Measurements from ENCODE around the gene PLEKHA6.

PLEKHA6 gene

DNA sequence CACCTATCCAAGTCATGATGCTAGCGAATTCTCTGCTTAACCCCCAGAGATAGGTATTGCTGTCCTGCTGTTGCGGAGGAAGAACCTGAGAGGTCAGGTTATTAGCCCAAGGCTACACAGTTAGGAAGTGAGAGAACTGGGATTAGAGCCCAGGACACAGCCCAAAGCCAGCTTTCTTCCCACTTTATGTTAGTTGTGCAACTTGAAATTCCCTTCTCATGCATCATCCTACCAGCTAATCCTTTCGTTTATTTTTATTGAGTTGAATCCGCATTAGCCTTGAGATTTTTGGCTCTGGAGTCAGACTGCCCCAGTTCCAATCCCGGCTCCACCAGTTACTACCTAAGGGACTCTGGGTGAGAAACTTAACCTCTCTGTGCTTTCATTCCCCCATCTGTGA is 65.4 kb downstream of the PLEKHA6 start:
- H3K9ac ChIP-seq (ENCODE audit: low read depth, low read length) = no peak overlapping the region
- H3K4me1 ChIP-seq (ENCODE audit: control insufficient read depth, insufficient read depth, low read length) = peaks cover 10% of the 10 kb centered on the region
- H3K9me3 ChIP-seq (ENCODE audit: control insufficient read depth, insufficient read depth, low read length) = no peaks in the 10 kb centered on the region
- H3K27ac ChIP-seq (ENCODE audit: low read depth, low read length) = no peak overlapping the region
- no peaks in the 10 kb centered on the region for H3K36me3 ChIP-seq (ENCODE audit: control insufficient read depth, insufficient read depth, low read length)
- H3K4me3 ChIP-seq (ENCODE audit: low read depth, low read length) = no peak overlapping the region
- H3K27me3 ChIP-seq (ENCODE audit: control insufficient read depth, insufficient read depth, low read length) = no peaks in the 10 kb centered on the region

DNA sequence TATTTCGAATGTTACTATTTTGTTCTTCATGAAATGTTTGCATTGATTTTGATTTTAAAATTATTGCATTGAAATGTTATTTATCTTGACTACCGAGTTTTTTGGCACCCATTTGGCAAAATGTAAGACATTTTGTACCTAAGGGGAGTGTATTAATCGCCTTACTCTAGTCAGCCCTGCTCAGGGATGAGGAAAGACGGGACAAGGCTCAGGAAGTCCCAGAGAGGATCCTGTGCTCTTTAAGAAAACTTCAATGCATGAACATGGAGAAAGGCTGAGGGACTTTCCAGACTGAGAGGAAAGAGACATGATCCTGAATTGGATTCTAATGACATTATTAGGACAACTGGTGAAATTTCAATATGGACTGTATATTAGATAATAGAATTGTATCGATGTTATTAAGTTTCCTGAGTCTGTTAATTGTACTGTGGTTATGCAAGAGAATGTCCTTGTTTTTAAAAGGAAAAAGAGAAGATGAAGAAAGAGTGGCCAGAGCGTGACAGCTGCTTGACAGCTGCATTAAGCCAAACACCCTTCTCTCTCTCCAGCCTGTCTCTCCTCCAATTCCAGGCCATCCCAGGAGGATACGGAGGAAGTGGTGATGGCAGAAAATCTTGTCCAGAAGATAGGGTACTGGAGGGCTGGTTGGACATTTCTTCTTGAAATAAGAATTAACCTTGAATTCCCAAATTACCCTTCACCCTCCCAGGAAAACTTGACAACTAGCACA is 66.0 kb downstream of the PLEKHA6 start:
- no peak overlapping the region for H3K4me3 ChIP-seq (ENCODE audit: low read depth, low read length)
- no peaks in the 10 kb centered on the region for H3K27me3 ChIP-seq (ENCODE audit: control insufficient read depth, insufficient read depth, low read length)
- H3K27ac ChIP-seq (ENCODE audit: low read depth, low read length) = no peak overlapping the region
- no peak overlapping the region for H3K9ac ChIP-seq (ENCODE audit: low read depth, low read length)
- H3K36me3 ChIP-seq (ENCODE audit: control insufficient read depth, insufficient read depth, low read length) = no peaks in the 10 kb centered on the region
- no peaks in the 10 kb centered on the region for H3K9me3 ChIP-seq (ENCODE audit: control insufficient read depth, insufficient read depth, low read length)
- peaks cover 16% of the 10 kb centered on the region for H3K4me1 ChIP-seq (ENCODE audit: control insufficient read depth, insufficient read depth, low read length)

DNA sequence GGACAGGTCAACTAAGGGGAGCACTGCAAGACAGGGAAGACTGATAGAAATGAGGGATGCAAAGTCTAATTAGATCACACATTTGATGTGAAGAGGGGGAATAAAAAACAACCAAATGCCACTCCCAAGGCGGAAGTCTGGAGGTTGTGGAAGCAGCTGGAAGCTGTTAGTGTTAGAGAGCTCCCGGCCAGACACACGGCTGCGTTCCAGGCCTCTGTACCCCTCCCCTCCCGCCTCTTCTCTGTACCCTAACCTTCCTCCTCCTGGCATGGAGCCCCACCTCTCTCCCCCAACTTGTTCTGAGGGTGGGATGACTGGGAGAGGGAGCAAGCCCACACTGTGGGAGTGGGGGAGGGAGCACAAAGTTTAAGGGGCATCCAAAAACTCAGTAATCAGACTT is 67.0 kb downstream of the PLEKHA6 start:
- no peaks in the 10 kb centered on the region for H3K36me3 ChIP-seq (ENCODE audit: control insufficient read depth, insufficient read depth, low read length)
- no peaks in the 10 kb centered on the region for H3K9me3 ChIP-seq (ENCODE audit: control insufficient read depth, insufficient read depth, low read length)
- H3K4me3 ChIP-seq (ENCODE audit: low read depth, low read length) = no peak overlapping the region
- no peaks in the 10 kb centered on the region for H3K27me3 ChIP-seq (ENCODE audit: control insufficient read depth, insufficient read depth, low read length)
- no peak overlapping the region for H3K27ac ChIP-seq (ENCODE audit: low read depth, low read length)
- H3K4me1 ChIP-seq (ENCODE audit: control insufficient read depth, insufficient read depth, low read length) = peaks cover 26% of the 10 kb centered on the region
- no peak overlapping the region for H3K9ac ChIP-seq (ENCODE audit: low read depth, low read length)

DNA sequence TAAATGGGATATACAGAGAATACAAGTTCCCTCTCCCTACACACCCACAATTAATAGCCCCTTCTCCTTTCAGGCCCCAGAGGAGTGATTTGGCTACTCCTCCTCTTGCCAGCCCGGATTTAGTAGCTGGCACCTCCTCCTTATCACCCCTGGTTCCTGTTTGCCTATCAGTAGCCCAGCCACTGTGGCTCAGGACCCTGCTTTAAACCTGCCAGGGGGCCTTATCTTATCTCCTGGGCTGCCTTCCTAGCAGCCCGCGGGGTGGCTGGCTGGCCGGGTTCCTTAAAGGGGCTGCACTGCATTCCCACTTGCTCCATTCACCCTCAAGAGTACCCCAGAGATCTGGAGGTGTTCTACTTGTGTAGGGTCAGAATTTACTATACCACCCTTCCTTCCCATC is 70.4 kb downstream of the PLEKHA6 start:
- H3K27ac ChIP-seq (ENCODE audit: low read depth, low read length) = peak overlapping the region; percentile 19
- H3K4me1 ChIP-seq (ENCODE audit: control insufficient read depth, insufficient read depth, low read length) = peaks cover 32% of the 10 kb centered on the region
- no peak overlapping the region for H3K9ac ChIP-seq (ENCODE audit: low read depth, low read length)
- no peak overlapping the region for H3K4me3 ChIP-seq (ENCODE audit: low read depth, low read length)
- H3K36me3 ChIP-seq (ENCODE audit: control insufficient read depth, insufficient read depth, low read length) = no peaks in the 10 kb centered on the region
- no peaks in the 10 kb centered on the region for H3K27me3 ChIP-seq (ENCODE audit: control insufficient read depth, insufficient read depth, low read length)
- H3K9me3 ChIP-seq (ENCODE audit: control insufficient read depth, insufficient read depth, low read length) = no peaks in the 10 kb centered on the region

DNA sequence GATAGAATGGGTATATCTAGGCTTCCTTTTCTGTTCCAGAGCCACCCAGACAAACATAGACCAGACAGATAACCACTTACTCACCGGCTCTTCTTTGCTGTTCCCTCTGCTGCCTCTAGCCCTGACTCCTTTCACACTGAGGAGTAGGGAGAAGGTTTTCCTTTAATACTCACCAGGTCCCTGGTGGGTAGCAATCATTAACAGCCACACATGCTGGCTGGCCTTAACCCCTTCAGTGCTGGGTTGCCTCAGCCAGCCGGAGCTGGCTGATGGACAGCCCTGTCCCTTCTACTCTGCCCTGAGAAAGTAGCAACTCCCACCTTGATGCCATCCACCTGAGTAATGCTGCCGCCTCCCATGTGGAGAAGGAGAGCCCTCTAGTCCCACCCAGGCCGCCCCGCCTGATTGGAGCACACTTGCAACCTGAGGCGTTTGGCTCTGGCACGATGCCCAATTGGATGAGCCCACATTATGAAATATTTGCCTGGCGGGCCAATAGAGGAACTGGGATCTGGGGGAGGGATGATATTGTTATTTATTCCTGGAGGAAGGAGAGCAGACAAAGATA is 71.6 kb downstream of the PLEKHA6 start:
- Histone ChIP-seq H3K9me3 (ENCODE audit: control insufficient read depth, insufficient read depth, low read length) (no peaks in the 10 kb centered on the region), H3K4me1 (ENCODE audit: control insufficient read depth, insufficient read depth, low read length) (peaks cover 32% of the 10 kb centered on the region), H3K9ac (ENCODE audit: low read depth, low read length) (no peak overlapping the region), H3K27me3 (ENCODE audit: control insufficient read depth, insufficient read depth, low read length) (no peaks in the 10 kb centered on the region), H3K27ac (ENCODE audit: low read depth, low read length) (peak overlapping the region; percentile 66), H3K4me3 (ENCODE audit: low read depth, low read length) (no peak overlapping the region), H3K36me3 (ENCODE audit: control insufficient read depth, insufficient read depth, low read length) (no peaks in the 10 kb centered on the region)

DNA sequence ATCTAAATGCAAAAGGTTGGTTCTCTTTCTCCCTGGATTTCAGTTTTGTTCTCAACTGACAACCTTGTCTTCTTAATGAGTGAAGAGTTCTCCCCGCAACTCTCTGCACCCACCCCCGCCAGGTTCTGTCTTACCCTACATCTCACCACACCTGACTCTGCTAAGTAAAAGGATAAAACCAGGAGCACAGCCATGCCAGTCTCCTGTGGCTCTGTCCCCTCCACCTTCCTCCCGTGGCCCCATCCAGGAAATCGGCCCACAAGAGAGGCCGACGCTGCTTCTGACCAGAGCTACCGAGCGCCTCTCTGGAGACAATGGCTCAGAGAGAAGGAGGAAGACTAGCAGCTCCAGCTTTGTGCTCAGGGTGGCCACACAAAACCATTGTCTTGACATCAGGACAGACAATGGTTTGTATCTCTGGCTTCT is 72.2 kb downstream of the PLEKHA6 start:
- H3K27me3 ChIP-seq (ENCODE audit: control insufficient read depth, insufficient read depth, low read length) = no peaks in the 10 kb centered on the region
- no peaks in the 10 kb centered on the region for H3K36me3 ChIP-seq (ENCODE audit: control insufficient read depth, insufficient read depth, low read length)
- H3K4me1 ChIP-seq (ENCODE audit: control insufficient read depth, insufficient read depth, low read length) = peaks cover 32% of the 10 kb centered on the region
- no peaks in the 10 kb centered on the region for H3K9me3 ChIP-seq (ENCODE audit: control insufficient read depth, insufficient read depth, low read length)
- H3K4me3 ChIP-seq (ENCODE audit: low read depth, low read length) = no peak overlapping the region
- H3K9ac ChIP-seq (ENCODE audit: low read depth, low read length) = no peak overlapping the region
- H3K27ac ChIP-seq (ENCODE audit: low read depth, low read length) = peak overlapping the region; percentile 66

DNA sequence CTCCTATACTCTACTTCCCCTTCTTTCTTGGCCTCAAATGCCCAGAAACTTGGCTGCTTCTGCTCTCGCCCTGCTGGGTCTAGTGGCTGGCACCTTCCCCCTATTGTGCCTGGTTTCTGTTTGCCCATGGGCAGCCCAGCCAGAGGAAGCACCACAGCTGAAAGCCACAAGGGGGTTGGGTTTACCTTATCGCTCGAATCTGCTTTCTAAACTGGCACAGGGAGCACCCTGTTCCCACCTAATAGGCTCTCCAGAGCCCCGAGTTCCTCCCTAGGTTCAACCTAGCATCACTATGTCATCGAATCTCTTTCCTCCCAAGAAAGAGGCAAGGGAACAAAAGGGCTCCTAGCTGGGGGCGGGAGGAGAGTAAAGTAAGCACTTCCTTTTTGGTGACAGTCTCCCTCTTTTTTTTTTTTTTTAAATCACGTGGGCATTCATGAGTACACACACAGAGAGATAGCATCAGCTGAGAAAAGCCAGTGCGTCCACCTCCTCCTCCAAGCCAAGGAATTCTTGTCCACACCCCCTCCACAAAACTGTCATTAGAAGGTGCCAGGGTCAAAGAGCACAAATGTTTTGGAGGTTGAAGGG is 72.8 kb downstream of the PLEKHA6 start:
- H3K36me3 ChIP-seq (ENCODE audit: control insufficient read depth, insufficient read depth, low read length) = no peaks in the 10 kb centered on the region
- no peaks in the 10 kb centered on the region for H3K9me3 ChIP-seq (ENCODE audit: control insufficient read depth, insufficient read depth, low read length)
- H3K4me1 ChIP-seq (ENCODE audit: control insufficient read depth, insufficient read depth, low read length) = peaks cover 32% of the 10 kb centered on the region
- H3K4me3 ChIP-seq (ENCODE audit: low read depth, low read length) = no peak overlapping the region
- H3K27ac ChIP-seq (ENCODE audit: low read depth, low read length) = peak overlapping the region; percentile 66
- no peak overlapping the region for H3K9ac ChIP-seq (ENCODE audit: low read depth, low read length)
- no peaks in the 10 kb centered on the region for H3K27me3 ChIP-seq (ENCODE audit: control insufficient read depth, insufficient read depth, low read length)

DNA sequence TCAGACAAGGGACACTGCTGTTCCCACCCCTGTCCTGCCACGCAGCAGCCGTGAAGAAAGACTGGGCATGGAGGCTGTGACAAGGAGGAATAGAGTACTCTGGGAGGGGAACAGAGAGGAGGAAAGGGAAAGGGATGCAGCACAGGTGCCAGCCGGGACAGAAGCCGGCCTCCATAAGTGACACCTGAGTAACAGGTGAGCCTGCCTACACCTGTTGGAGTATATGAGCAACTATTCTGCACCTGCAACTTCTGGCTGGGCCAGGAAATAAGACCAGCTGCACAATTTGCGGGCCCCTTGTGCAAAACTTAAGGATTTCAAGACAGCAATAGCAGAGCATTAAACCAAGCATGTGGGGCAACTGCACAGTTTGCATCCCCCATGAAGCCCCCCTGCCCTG is 73.4 kb downstream of the PLEKHA6 start:
- Histone ChIP-seq H3K9ac (ENCODE audit: low read depth, low read length) (no peak overlapping the region), H3K4me3 (ENCODE audit: low read depth, low read length) (no peak overlapping the region), H3K27me3 (ENCODE audit: control insufficient read depth, insufficient read depth, low read length) (no peaks in the 10 kb centered on the region), H3K27ac (ENCODE audit: low read depth, low read length) (no peak overlapping the region), H3K4me1 (ENCODE audit: control insufficient read depth, insufficient read depth, low read length) (peaks cover 32% of the 10 kb centered on the region), H3K36me3 (ENCODE audit: control insufficient read depth, insufficient read depth, low read length) (no peaks in the 10 kb centered on the region), H3K9me3 (ENCODE audit: control insufficient read depth, insufficient read depth, low read length) (no peaks in the 10 kb centered on the region)

DNA sequence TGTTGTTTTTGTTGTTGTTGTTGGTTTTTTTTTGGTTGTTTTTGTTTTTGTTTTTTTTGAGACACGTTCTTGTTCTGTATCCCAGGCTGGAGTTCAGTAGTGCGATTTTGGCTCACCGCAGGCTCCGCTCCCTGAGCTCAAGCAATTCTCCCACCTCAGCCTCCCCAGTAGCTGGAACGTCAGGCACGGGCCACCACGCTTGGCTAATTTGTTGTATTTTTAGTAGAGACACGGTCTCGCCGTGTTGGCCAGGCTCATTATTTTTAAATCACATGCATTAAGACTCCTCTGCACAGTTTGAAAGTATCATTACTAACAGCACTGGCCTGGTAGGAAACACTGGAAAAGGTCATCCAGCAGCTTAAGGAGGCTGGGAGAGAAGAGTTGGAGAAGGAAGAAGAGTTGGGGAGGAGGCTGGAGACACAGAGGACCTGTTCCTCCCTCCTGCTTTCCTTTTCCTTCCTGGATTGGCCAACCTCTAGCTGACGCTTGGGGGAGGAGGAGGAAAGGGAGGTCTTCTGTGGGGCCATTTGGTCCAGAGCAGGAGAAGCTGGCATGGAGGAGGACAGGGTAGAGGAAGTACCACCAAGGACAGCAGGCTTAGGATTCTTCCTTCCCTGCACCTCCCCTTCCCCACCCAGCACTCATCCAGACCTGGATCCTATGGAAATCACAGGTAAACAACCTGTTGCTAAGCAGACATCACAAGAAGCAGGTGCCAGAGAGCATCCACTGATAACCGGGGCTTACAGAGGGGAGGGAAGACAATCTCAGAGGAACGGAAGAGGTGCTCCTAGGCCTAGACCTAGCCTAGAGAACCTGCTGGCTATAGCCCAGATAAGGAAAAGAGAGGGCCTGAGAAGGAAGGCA is 74.1 kb downstream of the PLEKHA6 start:
- Histone ChIP-seq H3K27ac (ENCODE audit: low read depth, low read length) (no peak overlapping the region), H3K9me3 (ENCODE audit: control insufficient read depth, insufficient read depth, low read length) (no peaks in the 10 kb centered on the region), H3K36me3 (ENCODE audit: control insufficient read depth, insufficient read depth, low read length) (no peaks in the 10 kb centered on the region), H3K4me3 (ENCODE audit: low read depth, low read length) (no peak overlapping the region), H3K27me3 (ENCODE audit: control insufficient read depth, insufficient read depth, low read length) (no peaks in the 10 kb centered on the region), H3K9ac (ENCODE audit: low read depth, low read length) (no peak overlapping the region), H3K4me1 (ENCODE audit: control insufficient read depth, insufficient read depth, low read length) (peaks cover 32% of the 10 kb centered on the region)

DNA sequence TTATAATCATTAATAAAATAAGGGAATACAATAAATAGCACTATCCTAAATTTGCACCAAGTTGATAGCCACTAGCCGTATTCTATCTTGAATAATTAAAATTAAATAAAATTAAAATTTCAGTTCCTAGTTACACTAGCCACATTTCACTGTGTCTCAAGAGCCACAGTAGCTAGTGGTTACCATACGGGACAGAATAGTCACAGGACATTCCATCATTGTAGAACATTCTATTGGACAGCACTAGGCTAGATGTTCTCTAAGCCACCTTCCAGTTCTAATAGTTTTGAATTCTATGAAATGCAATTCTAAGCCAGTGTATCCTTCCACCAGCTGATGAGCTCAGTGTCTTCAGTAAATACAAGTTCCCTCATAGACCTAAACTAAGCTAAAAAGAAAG is 74.8 kb downstream of the PLEKHA6 start:
- H3K4me1 ChIP-seq (ENCODE audit: control insufficient read depth, insufficient read depth, low read length) = peaks cover 32% of the 10 kb centered on the region

More for the DNA sequence above, 74.8 kb downstream of the PLEKHA6 start:
- Histone ChIP-seq H3K27me3 (ENCODE audit: control insufficient read depth, insufficient read depth, low read length) (no peaks in the 10 kb centered on the region), H3K27ac (ENCODE audit: low read depth, low read length) (no peak overlapping the region), H3K9ac (ENCODE audit: low read depth, low read length) (no peak overlapping the region), H3K4me3 (ENCODE audit: low read depth, low read length) (no peak overlapping the region), H3K9me3 (ENCODE audit: control insufficient read depth, insufficient read depth, low read length) (no peaks in the 10 kb centered on the region), H3K36me3 (ENCODE audit: control insufficient read depth, insufficient read depth, low read length) (no peaks in the 10 kb centered on the region)
